CD14-positive monocyte (primary cell): ENCODE results near the gene NEXMIF. TPM values are rescaled to one million over a fixed set of nuclear protein-coding genes. Genes with fewer than 3 reads are reported as not detected.

Experiments used
- DNase-seq, 3 donors: peaks; one replicate each; pipeline ENCODE4 v3.0.0-alpha.2; 2011 to 2022
- H2AFZ ChIP-seq: 2 replicates; pipeline ENCODE4 v1.6.0; 2012; ENCODE audit warnings: mild to moderate bottlenecking, low read depth, low read length, inconsistent platforms; ENCODE audit not compliant: insufficient read depth, poor library complexity, severe bottlenecking
- H3K27ac ChIP-seq, 2 donors: 1 replicate in 1 of 2; 2 replicates in 1 of 2; pipeline ENCODE4 v1.5.1; 2012 to 2013; ENCODE audit warnings: low read length in 2 of 2, control low read depth in 1 of 2, inconsistent platforms in 1 of 2, low read depth in 1 of 2, mild to moderate bottlenecking in 1 of 2
- H3K27me3 ChIP-seq, 2 donors: one replicate each; pipeline versions ENCODE4 v1.6.0 to v1.6.1; 2011 to 2013; ENCODE audit warnings: low read length in 2 of 2; ENCODE audit not compliant: control insufficient read depth in 2 of 2, insufficient read depth in 2 of 2
- H3K36me3 ChIP-seq, 2 donors: replicated peaks in 1 of 2; 1 replicate in 1 of 2; 2 replicates in 1 of 2; pipeline versions ENCODE4 v1.5.1 to v1.6.1; 2012 to 2013; ENCODE audit warnings: low read length in 2 of 2, control low read depth in 1 of 2, inconsistent platforms in 1 of 2, mild to moderate bottlenecking in 1 of 2; ENCODE audit not compliant: insufficient read depth in 2 of 2, control insufficient read depth in 1 of 2
- H3K4me1 ChIP-seq, 2 donors: 1 replicate in 1 of 2; 2 replicates in 1 of 2; pipeline versions ENCODE4 v1.5.1 to v1.6.1; 2012 to 2013; ENCODE audit warnings: low read length in 2 of 2, control low read depth in 1 of 2, inconsistent platforms in 1 of 2, mild to moderate bottlenecking in 1 of 2, moderate library complexity in 1 of 2; ENCODE audit not compliant: insufficient read depth in 2 of 2, control insufficient read depth in 1 of 2
- H3K4me2 ChIP-seq: replicated peaks from 2 replicates; pipeline ENCODE3; 2012; ENCODE audit warnings: low read length, moderate library complexity, mild to moderate bottlenecking; ENCODE audit not compliant: poor library complexity, severe bottlenecking; ENCODE audit errors: extremely low read depth
- H3K4me3 ChIP-seq, 3 experiments: fragments of 200-600 bp in 1 of 3; sonication (generic) in 1 of 3; replicated peaks in 1 of 3; 1 replicate in 2 of 3; 2 replicates in 1 of 3; pipeline ENCODE4 v1.5.1; 2011 to 2013; ENCODE audit warnings: low read length in 3 of 3, mild to moderate bottlenecking in 3 of 3, control low read depth in 2 of 3, low read depth in 2 of 3, inconsistent platforms in 1 of 3, moderate library complexity in 1 of 3
- H3K79me2 ChIP-seq: 2 replicates; pipeline ENCODE4 v1.6.0; 2012; ENCODE audit warnings: mild to moderate bottlenecking, control low read depth, inconsistent platforms, low read length, moderate library complexity; ENCODE audit not compliant: insufficient read depth
- H3K9ac ChIP-seq: 2 replicates; pipeline ENCODE4 v1.6.0; 2017; ENCODE audit warnings: low read length, mild to moderate bottlenecking; ENCODE audit not compliant: insufficient read depth, poor library complexity, severe bottlenecking
- H3K9me3 ChIP-seq, 2 donors: replicated peaks in 1 of 2; 1 replicate in 1 of 2; 2 replicates in 1 of 2; pipeline versions ENCODE4 v1.5.1 to v1.6.1; 2012 to 2013; ENCODE audit warnings: low read length in 2 of 2, control low read depth in 1 of 2; ENCODE audit not compliant: control insufficient read depth in 1 of 2, insufficient read depth in 1 of 2
- H4K20me1 ChIP-seq: 2 replicates; pipeline ENCODE4 v1.6.0; 2012; ENCODE audit warnings: mild to moderate bottlenecking, low read length, control low read depth, moderate library complexity; ENCODE audit not compliant: insufficient read depth
- H3K27ac Mint-ChIP-seq, 7 donors: one replicate each; pipeline ENCODE4 v1.8.0; 2020; ENCODE audit warnings: mild to moderate bottlenecking in 7 of 7, mixed read lengths in 7 of 7, moderate library complexity in 6 of 7, inconsistent platforms in 2 of 7
- H3K27me3 Mint-ChIP-seq, 3 donors: one replicate each; pipeline ENCODE4 v1.8.0; 2021 to 2022; ENCODE audit warnings: low read depth in 3 of 3, mild to moderate bottlenecking in 3 of 3, mixed read lengths in 3 of 3, moderate library complexity in 3 of 3, inconsistent platforms in 1 of 3
- H3K36me3 Mint-ChIP-seq, 2 donors: one replicate each; pipeline ENCODE4 v1.8.0; 2020; ENCODE audit warnings: mixed read lengths in 2 of 2, inconsistent platforms in 1 of 2, mild to moderate bottlenecking in 1 of 2
- H3K4me1 Mint-ChIP-seq: one replicate; pipeline ENCODE4 v1.8.0; 2020; ENCODE audit warnings: mild to moderate bottlenecking, mixed read lengths
- H3K4me3 Mint-ChIP-seq, 2 donors: one replicate each; pipeline ENCODE4 v1.8.0; 2020; ENCODE audit warnings: mild to moderate bottlenecking in 2 of 2, mixed read lengths in 2 of 2, moderate library complexity in 1 of 2
- H3K9me3 Mint-ChIP-seq, 7 donors: one replicate each; pipeline ENCODE4 v1.8.0; 2020 to 2022; ENCODE audit warnings: mixed read lengths in 7 of 7, mild to moderate bottlenecking in 6 of 7, moderate library complexity in 6 of 7, inconsistent platforms in 2 of 7
- CTCF ChIP-seq: fragments of 200-600 bp; IDR thresholded peaks from one replicate; pipeline ENCODE4 v1.8.0; 2022; ENCODE audit warnings: antibody characterized with exemption, mild to moderate bottlenecking
- WGBS: methylation state at CpG from one replicate; pipeline ENCODE4 v1.1.5; 2013; ENCODE audit warnings: missing lambda C conversion rate; ENCODE audit not compliant: insufficient coverage; 5-methylcytosine and 5-hydroxymethylcytosine counted together
- intact Hi-C, 2 donors: fragments of 100-400 bp; cut with micrococcal nuclease; formaldehyde crosslinking; loops; one replicate each; pipeline versions ENCODE4 v1.15.0 to v1.15.1; 2023
- polyA plus RNA-seq, 3 donors: library from polyadenylated mRNA; depleted of rRNA in 1 of 3; unstranded in 2 of 3; stranded (reverse) in 1 of 3; fragments of 300-500 nt in 2 of 3; fragments of >200 nt in 1 of 3; fragmentation: Illumina TruSeq in 2 of 3; gene quantifications; 1 replicate in 2 of 3; 2 replicates in 1 of 3; pipeline ENCODE4 v1.2.3, GENCODE V29; 2012 to 2021

The NEXMIF gene
- polyA plus RNA-seq, 3 donors, result not detected

GRCh38 chrX:74911494-74911893 is 13.8 kb downstream of the NEXMIF start:
- Histone ChIP-seq H3K27ac (no peak overlapping the region), H3K27me3 (no peaks in the 10 kb centered on the region), H3K9me3 (peaks cover 6% of the 10 kb centered on the region in 2 donors), H3K79me2 (no peaks in the 10 kb centered on the region), H3K4me3 (no peak overlapping the region), H3K9ac (no peak overlapping the region), H3K4me1 (no peaks in the 10 kb centered on the region), H3K4me2 (no peak overlapping the region), H2AFZ (no peak overlapping the region), H4K20me1 (no peaks in the 10 kb centered on the region), H3K36me3 (no peaks in the 10 kb centered on the region)
- no peak for DNase-seq
- WGBS, result no CpG with 5 or more reads among the region's 1 CpG
- Mint-ChIP-seq H3K27ac (no peak overlapping the region), H3K36me3 (no peaks in the 10 kb centered on the region), H3K27me3 (no peaks in the 10 kb centered on the region), H3K4me1 (no peaks in the 10 kb centered on the region), H3K9me3 (peaks cover 0 to 6% (median 2%) of the 10 kb centered on the region in 7 donors), H3K4me3 (no peak overlapping the region)
- TF ChIP-seq CTCF, result no peak
- intact Hi-C loops, result no loop called here

GRCh38 chrX:74906417-74906816 is 18.8 kb downstream of the NEXMIF start:
- no peak overlapping the region for H2AFZ ChIP-seq
- no peaks in the 10 kb centered on the region for H3K27me3 ChIP-seq
- WGBS, result no CpG with 5 or more reads among the region's 3 CpGs
- H3K36me3 ChIP-seq, result no peaks in the 10 kb centered on the region
- peaks cover 0 to 6% (median 2%) of the 10 kb centered on the region in 7 donors for H3K9me3 Mint-ChIP-seq
- intact Hi-C loops, result no loop called here
- H3K4me2 ChIP-seq, result no peak overlapping the region
- DNase-seq, result no peak
- H3K79me2 ChIP-seq, result no peaks in the 10 kb centered on the region
- no peaks in the 10 kb centered on the region for H3K4me1 ChIP-seq
- no peak overlapping the region for H3K9ac ChIP-seq
- no peak overlapping the region for H3K4me3 ChIP-seq
- H3K27me3 Mint-ChIP-seq, result peaks cover 0 to 3% (median 0%) of the 10 kb centered on the region in 3 donors
- H3K27ac Mint-ChIP-seq, result no peak overlapping the region
- H3K9me3 ChIP-seq, result peaks cover 6% of the 10 kb centered on the region in 2 donors
- H3K36me3 Mint-ChIP-seq, result no peaks in the 10 kb centered on the region
- H3K4me1 Mint-ChIP-seq, result no peaks in the 10 kb centered on the region
- H3K4me3 Mint-ChIP-seq, result no peak overlapping the region
- H4K20me1 ChIP-seq, result no peaks in the 10 kb centered on the region
- TF ChIP-seq CTCF, result no peak
- H3K27ac ChIP-seq, result no peak overlapping the region
